ENCODE measurements around the gene ERBB2.

Gene ERBB2

DNA sequence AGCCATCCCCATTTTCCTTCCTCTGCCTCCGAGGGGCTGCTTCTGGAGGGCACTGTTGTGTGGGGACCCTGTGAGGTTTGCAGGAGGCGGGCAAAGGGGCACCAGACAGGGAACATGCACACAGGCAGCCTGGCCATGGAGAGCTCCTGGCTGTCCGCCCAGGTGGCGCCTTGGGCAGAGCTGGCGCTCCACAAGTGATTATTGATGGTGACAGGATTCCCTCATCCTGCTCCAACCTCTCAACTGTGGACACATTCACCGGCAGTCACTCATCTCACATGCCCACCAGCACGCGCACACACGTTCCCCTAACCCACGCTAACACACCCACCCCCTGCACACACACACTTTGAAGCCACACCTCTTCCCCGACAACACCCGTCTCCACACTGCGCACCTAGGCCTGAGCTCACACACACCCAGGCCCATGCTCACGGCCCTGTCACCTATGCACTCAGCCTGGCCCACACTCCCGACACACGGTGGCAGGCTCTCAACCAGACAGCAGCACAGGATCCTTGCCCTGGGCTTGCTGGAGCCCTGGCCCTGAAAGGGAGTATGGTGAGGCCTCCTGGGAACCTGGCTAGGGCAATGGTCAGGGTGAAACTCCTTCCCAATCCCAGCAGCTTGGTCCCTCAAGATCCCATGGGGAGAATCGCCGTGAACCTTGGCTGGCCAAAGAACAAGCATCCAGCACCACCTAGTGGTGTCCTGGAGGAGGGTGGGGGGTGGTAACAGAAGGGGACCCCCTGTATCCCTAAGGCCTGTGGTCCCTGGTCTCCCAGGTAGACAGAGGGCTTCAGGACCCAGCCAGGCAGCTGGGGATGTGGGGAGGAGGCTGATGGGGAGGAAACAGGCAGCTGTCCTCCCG lies 28.0 kb upstream of the ERBB2 start:
- DNase-seq (ENCODE audit: low spot score in 2 of 2) (no peak), ATAC-seq (no peak)
- peaks cover 12% of the 10 kb centered on the region for H3K36me3 Mint-ChIP-seq
- no peak overlapping the region for H3K4me3 Mint-ChIP-seq
- H3K27ac Mint-ChIP-seq = peak overlapping the region; percentile 78
- H3K9me3 Mint-ChIP-seq = no peaks in the 10 kb centered on the region
- H3K4me1 Mint-ChIP-seq = peaks cover 43% of the 10 kb centered on the region

DNA sequence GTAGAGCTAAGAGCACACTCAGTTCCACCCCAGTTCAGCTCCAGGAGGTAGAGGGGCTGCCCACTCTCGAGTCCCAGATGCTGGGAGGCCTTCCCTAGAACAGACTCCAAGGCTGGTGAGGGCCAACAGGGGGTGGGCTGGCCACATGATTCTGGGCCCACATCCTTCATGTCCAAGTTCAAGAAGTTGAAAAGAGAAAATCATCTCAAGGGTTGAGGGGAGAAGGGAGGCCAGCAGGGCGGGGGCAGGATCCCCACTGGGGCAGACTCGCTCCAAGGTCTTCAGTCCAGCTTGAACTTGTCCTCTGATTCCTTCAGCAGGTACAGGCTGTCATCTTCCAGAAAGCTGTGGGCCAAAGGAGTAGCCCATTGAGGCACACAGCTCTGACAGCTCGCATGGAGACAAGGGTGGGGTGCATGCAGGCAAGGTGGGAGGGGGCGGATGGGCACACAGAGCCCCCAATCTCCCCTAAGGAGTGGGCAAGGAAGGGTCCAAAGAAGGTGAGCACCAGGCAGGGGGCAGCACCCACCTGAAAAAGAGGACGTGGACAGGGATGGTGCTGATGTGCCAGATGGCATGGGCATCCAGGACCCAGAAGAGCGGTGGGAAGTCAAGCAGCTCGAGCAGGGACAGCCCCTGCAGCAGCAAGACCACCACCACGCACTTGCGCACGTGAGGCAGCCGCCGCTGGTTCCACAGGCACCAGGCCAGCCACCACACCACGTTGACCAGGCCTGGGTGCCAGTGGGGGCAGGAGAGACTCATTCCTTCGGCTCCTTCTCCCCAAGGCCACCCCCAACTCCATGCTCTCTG lies 27.1 kb upstream of the ERBB2 start:
- ATAC-seq (no peak), DNase-seq (ENCODE audit: low spot score in 2 of 2) (no peak)
- peaks cover 52% of the 10 kb centered on the region for H3K4me1 Mint-ChIP-seq
- no peaks in the 10 kb centered on the region for H3K9me3 Mint-ChIP-seq
- H3K4me3 Mint-ChIP-seq = no peak overlapping the region
- peaks cover 12% of the 10 kb centered on the region for H3K36me3 Mint-ChIP-seq
- peak overlapping the region; percentile 78 for H3K27ac Mint-ChIP-seq

DNA sequence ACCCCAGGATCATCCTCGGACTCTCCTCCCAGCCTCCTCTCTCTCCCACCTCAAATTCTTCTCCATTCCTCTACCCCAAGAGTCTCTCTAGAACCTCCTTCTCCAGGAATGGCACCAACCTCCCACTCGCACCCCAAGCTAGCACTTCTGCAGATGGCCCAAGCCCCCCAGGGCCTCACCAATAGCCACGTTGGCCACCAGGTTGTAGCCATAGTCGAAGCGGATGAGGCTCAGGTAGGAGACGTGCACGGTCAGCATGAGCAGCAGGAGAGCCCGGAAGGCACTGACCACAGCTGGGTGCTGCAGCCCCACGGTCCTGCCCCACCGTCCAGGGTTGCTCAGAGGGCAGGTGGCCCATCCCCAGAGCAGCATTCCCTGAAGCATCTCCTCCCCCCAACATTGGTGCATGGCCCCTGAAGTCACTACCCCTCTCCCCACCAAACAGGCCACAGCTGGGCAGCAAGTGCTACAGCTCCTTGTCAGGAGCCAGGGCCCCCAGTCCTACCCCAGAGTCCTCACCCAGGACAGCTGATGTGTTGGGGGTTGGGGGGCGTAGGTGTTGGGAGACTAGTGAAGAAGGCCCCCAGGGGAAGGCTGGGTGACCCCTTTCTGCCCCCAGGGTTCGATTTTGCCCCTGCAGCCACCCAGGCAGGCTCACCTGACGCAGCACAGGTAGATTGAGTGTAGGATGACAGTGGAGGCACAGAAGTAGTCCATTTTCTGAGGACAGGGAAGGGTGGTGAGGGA lies 26.4 kb upstream of the ERBB2 start:
- no peak for ATAC-seq
- Mint-ChIP-seq H3K4me1 (peaks cover 52% of the 10 kb centered on the region), H3K9me3 (no peaks in the 10 kb centered on the region), H3K27ac (no peak overlapping the region), H3K36me3 (peaks cover 10% of the 10 kb centered on the region), H3K4me3 (no peak overlapping the region)
- DNase-seq (ENCODE audit: low spot score in 2 of 2) = no peak

DNA sequence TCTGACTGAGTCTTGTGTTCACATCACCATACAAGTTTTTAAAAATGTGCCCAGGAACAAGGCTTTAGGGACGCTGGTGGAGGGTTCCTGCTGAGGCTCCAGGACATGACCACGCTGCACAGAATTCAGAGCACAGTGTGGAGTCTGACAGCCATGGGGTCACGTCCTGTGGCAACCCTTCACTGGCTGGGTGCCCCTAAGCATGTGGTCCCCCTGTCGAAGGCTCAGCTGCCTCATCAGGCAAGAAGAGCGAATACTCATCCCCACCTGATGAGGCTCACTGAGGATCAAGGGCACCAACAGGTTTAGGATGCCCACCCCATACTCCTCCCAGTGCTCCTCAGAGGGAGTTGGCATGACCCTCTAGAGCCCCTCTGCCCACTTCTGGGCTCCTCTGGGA lies 25.7 kb upstream of the ERBB2 start:
- DNase-seq (ENCODE audit: low spot score in 2 of 2) (no peak), ATAC-seq (no peak)
- no peaks in the 10 kb centered on the region for H3K9me3 Mint-ChIP-seq
- H3K4me1 Mint-ChIP-seq = peaks cover 54% of the 10 kb centered on the region
- no peak overlapping the region for H3K27ac Mint-ChIP-seq
- no peak overlapping the region for H3K4me3 Mint-ChIP-seq
- H3K36me3 Mint-ChIP-seq = peaks cover 5% of the 10 kb centered on the region

DNA sequence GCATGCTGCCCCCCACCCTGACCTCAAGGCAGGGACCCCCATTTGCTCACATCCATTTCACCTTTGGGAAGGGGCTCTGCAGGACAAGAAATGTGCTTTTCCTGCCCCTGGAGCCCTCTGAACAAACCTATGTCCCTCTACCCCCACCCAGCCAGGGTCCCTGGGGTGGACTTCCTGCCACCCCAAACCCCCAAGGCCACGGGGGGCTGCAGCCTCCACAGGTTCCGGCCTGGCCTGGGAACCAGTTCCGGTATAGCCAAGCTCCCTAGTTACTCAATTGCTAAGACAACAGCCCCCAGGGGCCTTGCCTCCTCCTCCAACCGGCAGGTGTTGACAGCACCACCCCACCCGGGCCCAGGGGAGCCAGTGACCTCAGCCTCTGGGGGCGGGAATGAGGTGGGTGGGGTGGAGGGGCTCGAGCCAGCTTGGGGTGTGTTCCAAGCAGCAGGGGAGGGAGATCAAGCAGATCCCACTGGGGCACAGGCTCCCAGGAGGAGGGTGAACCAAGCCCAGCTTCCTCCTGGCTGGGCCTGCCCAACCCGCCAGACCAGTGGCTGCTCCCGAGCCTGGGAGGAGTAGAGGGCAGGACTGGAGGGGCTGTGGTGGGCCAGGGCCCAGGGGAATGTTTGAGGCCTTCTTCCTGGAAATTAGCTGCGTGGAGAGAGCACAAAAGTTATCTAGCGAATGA lies 25.0 kb upstream of the ERBB2 start:
- no peaks in the 10 kb centered on the region for H3K9me3 Mint-ChIP-seq
- peak overlapping the region; percentile 10 for H3K4me3 Mint-ChIP-seq
- DNase-seq (ENCODE audit: low spot score in 2 of 2) = no peak
- peak overlapping the region; percentile 90 for H3K27ac Mint-ChIP-seq
- peaks cover 61% of the 10 kb centered on the region for H3K4me1 Mint-ChIP-seq
- ATAC-seq = no peak
- H3K36me3 Mint-ChIP-seq = peaks cover 7% of the 10 kb centered on the region

DNA sequence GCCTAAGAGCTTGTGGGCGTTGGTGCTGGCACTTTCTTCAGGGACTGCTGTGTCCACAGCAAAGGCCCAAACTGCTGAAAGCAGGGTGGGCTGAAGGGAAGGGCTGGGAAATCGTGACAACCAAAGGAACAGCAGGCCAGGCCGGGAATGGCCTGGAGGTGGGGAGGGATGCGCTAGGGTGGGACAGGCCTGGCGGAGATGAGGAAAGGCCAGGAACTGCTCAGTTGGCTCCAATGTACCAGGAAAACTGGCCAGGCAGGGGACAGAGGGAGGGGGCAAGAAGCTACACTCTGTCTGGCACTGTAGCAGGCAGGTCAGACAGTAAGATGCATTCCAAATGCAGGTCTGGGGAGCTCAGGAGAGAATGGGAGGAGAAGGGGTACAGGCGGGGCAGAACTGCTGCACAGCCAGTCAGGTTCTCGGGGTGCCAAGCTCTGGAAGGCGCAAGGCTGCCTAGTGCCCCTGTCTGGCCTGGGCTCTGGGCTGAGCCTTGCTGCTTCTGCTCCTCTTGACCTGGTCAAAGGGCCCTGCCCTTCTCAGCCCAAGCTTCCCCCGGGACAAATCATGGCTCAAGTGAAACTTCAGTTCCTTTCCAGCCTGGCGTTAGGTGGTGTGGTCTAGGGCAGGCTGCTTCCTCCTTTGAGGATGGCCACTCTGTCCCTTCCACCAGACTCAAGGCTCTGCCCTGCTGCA lies 24.3 kb upstream of the ERBB2 start:
- H3K9me3 Mint-ChIP-seq = no peaks in the 10 kb centered on the region
- peaks cover 10% of the 10 kb centered on the region for H3K36me3 Mint-ChIP-seq
- DNase-seq (ENCODE audit: low spot score in 2 of 2) (no peak), ATAC-seq (no peak)
- H3K4me3 Mint-ChIP-seq = peak overlapping the region; percentile 53
- H3K4me1 Mint-ChIP-seq = peaks cover 68% of the 10 kb centered on the region
- peak overlapping the region; percentile 90 for H3K27ac Mint-ChIP-seq

DNA sequence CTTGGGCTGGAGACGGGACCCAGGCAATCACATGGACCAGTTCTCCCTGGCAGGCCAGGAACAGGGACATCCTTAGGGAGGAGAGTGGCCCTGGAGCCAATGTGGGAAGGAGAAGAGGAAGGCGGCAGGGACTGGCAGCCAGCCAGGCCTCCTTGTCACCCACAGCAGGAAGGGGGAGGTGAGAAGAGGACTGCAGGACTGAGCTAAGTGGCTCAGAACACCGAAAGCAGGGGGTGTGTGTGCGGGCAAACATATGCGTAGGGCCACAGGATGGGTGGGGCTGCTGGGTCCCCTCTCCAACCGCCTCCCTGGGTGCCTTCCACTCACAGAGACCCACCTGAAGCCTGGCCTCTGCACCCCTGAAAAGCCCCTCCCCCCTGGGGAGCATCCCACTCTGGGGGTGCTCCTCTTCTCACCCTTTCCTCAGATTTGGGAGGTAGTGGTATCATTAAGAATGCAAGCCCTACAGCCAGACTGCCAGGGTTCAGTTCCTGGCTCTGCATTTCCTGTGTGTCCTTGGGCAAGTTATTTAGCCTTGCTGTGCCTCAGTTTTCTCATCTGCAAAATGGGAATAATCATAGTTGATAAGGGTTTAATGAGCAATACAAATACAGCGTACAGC lies 23.6 kb upstream of the ERBB2 start:
- Mint-ChIP-seq H3K4me3 (peak overlapping the region; percentile 53), H3K4me1 (peaks cover 75% of the 10 kb centered on the region), H3K36me3 (peaks cover 10% of the 10 kb centered on the region), H3K9me3 (no peaks in the 10 kb centered on the region), H3K27ac (peak overlapping the region; percentile 90)
- DNase-seq (ENCODE audit: low spot score in 2 of 2) = peak in 1 of 2 donors; percentile 70
- peak; percentile 75 for ATAC-seq

DNA sequence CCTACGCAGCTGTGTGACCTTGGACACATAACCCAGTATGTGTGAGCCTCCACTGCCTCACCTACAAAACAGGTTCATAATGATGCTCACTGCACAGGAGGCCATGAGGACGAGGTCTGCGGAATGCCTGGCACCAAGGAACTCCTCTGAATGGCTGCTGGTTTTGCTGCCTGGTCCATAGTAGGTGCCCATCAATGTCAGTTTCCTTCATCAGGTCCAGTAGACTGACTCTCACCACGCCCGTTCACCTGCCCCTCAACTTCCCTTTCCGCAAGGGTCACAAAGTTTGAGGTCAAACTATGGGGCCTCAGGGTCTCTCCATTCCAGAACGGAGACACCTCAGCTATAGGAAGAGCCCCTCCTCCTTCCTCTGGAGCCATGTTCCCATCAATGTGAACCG lies 22.8 kb upstream of the ERBB2 start:
- DNase-seq (ENCODE audit: low spot score in 2 of 2) (no peak), ATAC-seq (no peak)
- H3K4me3 Mint-ChIP-seq = no peak overlapping the region
- H3K36me3 Mint-ChIP-seq = peaks cover 10% of the 10 kb centered on the region
- H3K27ac Mint-ChIP-seq = peak overlapping the region; percentile 99
- H3K9me3 Mint-ChIP-seq = no peaks in the 10 kb centered on the region
- peaks cover 70% of the 10 kb centered on the region for H3K4me1 Mint-ChIP-seq

DNA sequence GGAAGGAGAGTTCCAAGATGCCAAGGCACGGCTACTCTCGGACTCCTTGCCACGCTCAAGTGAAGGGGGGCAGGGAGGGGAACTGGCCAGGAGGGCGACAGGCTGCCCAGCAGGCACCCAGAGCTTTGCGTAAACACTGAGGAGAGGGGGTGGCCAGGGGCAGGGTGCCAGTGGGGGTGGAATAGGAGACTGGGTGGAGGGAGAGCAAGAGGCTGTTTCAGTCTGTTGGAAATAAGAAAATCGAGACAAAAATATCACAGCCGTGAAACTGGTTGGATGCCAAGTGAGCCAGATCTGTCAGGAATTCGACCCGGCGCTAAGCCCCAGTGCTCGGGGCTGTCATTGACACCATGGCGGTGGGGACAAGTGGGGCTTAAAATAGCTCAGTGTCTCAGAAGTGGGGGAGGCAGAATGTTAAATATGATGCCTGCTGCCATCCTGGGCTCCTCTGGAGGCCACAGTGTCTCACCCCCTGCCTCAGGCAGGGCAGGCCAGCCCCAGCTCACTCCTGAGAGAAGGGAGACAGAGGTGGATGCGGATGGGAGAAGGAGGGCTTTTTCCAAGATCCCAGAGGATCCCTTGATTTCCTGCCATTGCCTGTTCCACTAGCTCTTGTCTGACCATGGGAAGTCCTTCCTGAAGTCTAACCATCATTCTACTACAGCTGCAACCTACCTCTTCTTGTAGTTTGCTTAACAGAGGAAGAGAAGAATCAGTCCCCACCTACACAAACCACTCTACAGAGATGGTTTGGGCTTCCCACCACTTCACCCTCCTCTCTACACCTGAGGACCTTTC lies 22.1 kb upstream of the ERBB2 start:
- ATAC-seq (no peak), DNase-seq (ENCODE audit: low spot score in 2 of 2) (no peak)
- H3K4me1 Mint-ChIP-seq = peaks cover 65% of the 10 kb centered on the region
- H3K9me3 Mint-ChIP-seq = no peaks in the 10 kb centered on the region
- H3K27ac Mint-ChIP-seq = peak overlapping the region; percentile 99
- H3K4me3 Mint-ChIP-seq = peak overlapping the region; percentile 61
- peaks cover 10% of the 10 kb centered on the region for H3K36me3 Mint-ChIP-seq

DNA sequence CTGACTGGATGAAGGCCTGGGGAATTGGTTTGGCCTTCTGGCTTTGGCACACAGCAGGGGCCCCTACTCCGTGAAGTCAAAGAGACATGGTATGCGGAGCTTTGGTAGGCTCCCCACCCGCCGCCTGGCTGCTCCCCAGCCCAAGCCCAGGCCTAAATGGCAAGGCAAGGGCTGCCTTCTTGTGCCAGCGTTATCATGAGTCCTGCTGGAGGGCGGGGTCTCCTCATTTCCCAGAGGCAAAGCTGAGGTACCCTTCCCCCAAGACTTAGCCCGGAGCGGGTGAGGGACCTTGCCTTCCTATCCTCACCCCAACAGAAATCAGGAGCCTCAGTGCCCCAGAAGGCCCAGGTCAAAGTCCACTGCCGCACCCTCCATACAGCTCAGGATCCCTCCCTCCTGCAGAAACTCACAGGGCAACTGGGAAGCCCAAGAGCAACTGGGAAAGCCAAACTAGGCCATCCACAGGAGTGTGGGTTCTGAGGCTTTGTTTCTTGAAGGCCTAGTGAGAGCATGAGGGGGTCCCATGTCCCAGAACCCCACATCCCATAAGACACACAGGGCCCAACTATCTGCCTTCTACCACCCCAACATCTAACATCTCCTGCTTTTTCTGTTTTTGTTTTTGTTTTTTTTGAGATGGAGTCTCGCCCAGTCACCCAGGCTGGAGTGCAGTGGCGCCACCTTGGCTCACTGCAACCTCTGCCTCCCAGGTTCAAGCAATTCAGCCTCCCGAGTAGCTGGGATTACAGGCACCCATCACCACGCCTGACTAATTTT lies 21.3 kb upstream of the ERBB2 start:
- peaks cover 14% of the 10 kb centered on the region for H3K36me3 Mint-ChIP-seq
- peak overlapping the region; percentile 61 for H3K4me3 Mint-ChIP-seq
- DNase-seq (ENCODE audit: low spot score in 2 of 2) (no peak), ATAC-seq (no peak)
- peak overlapping the region; percentile 99 for H3K27ac Mint-ChIP-seq
- peaks cover 71% of the 10 kb centered on the region for H3K4me1 Mint-ChIP-seq
- no peaks in the 10 kb centered on the region for H3K9me3 Mint-ChIP-seq

DNA sequence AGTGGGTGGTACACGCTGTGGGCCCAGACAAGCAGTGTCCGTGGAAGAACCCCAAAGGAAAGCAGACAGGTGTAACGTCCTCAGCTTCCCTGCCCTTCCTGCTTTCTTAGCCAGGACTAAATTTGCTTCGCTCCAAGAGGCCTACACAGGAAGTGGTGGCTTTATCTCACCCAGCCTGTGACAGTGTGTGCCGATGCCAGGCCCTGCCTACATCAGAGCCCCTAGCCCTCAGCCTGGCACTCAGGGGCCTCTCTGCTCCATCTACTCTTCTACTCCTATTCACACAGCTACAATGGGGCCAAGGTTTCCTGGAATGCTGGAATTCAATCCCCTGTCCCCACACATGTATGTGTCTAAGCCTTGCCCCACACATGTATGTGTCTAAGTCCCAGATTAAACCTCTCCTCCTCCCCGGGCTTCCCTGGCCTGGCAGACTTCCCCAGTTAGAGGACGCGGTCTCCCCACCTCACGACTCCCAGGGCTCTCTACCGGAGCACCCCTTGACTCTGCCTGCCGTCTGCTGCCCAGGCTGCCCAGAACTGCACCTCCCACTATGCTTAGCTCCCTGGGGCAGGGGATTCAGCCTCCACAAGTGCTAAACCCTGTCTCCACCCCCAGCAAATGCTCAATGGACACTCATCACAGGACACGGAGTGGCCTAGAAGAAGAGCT lies 20.2 kb upstream of the ERBB2 start:
- peaks cover 71% of the 10 kb centered on the region for H3K4me1 Mint-ChIP-seq
- peak overlapping the region; percentile 99 for H3K27ac Mint-ChIP-seq
- ATAC-seq (peak; percentile 78), DNase-seq (ENCODE audit: low spot score in 2 of 2) (peak in 1 of 2 donors; percentile 75)
- no peaks in the 10 kb centered on the region for H3K9me3 Mint-ChIP-seq
- H3K36me3 Mint-ChIP-seq = peaks cover 14% of the 10 kb centered on the region
- peak overlapping the region; percentile 61 for H3K4me3 Mint-ChIP-seq

DNA sequence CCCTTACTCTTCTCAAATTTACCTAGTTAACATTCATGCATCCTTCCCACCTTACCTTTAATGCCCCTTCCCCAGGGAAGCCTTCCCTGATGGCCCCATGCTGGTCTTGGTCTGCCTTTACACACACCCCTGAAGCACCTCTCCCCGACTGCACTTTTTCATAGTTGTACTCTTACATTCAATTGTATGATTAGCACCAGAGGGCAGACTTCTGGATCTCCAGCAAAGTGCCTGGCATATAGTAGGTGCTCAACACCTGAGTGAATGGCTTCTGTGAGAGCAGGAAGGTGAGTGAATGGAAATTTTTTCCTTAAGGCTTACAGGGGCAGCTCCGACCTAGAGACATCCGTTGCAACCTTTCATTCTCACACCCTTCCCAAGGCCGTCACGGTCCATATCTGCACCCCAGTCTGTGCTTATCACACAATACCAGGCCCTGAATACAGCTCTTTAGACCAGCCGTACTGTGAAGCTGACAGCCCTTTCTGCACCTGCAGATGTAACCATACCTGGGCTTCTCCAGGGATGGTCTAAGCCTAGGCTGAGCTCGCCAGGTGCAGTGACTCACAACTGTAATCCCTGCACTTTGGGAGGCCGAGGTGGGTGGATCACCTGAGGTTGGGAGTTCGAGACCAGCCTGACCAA lies 16.4 kb upstream of the ERBB2 start:
- Mint-ChIP-seq H3K27ac (peak overlapping the region; percentile 13), H3K9me3 (peaks cover 2% of the 10 kb centered on the region), H3K36me3 (peaks cover 14% of the 10 kb centered on the region), H3K4me3 (no peak overlapping the region), H3K4me1 (peaks cover 57% of the 10 kb centered on the region)
- no peak for DNase-seq (ENCODE audit: low spot score in 2 of 2)
- ATAC-seq = no peak
